Hematopoietic multipotent progenitor cell treated with erythropoietin and hydrocortisone succinate and interleukin-3 and kit ligand, for 17 days (in vitro differentiated cells): ENCODE measurements around the gene HMGB1.
"Not testable (repeated sequence)": the region's sequence is repeated elsewhere in the genome, so short reads cannot be mapped to it uniquely, and the experiment has no call there.

Experiments used
- DNase-seq: peaks from one replicate; pipeline ENCODE4 v3.0.0-alpha.2; 2015; ENCODE audit warnings: low spot score

The HMGB1 gene

DNA sequence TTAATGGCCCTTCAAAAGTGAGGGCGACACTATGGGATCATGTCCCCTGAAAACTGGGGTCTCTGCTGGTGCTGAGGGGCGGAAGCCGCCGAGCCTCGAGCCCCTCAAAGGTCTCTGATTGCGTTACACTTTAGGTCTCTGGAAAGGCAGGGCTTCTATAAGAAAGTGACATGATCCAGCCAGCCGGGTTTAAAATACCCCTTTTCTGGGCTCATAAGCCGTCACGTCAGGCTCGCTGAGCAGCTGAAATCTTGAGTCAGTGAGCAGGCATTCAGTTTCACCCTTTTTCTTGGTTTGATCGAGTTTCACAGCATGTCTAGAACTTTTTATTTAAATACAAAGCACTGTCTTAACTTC is 600 bp upstream of the HMGB1 start:
- DNase-seq = no peak

DNA sequence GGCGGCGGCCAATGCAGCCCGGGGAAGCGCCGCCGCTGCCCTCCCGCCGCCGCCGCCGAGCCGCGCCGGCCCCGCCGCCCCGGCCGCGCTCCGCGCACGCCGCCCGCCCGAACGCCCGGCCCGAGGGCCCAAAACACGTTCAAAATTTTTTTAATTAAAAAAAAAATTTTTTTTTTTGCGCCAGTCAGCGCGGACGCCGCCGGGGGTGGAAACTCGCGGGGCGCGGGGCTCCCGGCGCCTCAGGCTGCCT is 468 bp downstream of the HMGB1 start:
- DNase-seq = no peak

DNA sequence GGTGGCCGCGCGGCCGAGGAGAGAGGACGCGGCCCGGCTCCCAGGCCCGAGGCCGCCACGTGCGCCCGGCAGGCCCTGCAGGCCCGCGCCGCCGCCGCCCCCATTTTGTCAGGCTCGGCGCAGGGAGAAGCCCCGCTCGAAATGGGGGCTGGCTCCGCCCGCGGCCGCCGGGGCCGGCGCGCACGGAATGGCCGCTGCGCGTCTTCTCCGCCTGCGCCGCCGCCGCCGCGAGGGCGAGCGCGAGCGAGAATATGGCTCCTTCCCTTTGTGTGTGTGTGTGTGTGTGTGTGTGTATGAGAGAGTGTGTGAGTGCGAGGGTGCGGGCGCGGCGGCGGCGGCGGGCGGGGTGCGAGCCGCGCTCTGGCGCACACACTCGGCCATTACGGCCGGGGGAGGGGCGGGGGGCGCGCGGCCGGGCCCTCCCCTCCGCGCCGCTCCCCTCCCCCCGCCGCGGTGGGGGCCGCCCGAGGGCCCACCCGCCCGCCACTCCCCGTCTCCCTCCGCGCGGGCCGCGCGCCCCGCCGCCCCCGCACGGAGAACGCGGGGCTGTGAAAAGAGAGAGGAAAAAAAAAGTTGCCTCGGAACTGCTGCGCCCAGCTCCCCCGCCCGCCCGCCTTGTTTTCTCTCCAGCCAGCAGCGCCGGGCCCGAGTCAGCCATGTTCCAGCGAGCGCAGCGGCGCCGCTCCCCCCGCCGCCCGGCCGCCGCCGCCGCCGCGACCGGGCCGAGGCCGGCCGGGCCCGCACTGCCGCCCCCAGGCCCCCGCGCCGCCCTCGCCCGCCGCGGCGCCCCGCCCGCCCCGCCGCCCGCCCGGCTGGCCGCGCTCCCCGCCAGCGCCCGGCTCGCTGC is 1.0 kb downstream of the HMGB1 start:
- DNase-seq = peak; percentile 61

DNA sequence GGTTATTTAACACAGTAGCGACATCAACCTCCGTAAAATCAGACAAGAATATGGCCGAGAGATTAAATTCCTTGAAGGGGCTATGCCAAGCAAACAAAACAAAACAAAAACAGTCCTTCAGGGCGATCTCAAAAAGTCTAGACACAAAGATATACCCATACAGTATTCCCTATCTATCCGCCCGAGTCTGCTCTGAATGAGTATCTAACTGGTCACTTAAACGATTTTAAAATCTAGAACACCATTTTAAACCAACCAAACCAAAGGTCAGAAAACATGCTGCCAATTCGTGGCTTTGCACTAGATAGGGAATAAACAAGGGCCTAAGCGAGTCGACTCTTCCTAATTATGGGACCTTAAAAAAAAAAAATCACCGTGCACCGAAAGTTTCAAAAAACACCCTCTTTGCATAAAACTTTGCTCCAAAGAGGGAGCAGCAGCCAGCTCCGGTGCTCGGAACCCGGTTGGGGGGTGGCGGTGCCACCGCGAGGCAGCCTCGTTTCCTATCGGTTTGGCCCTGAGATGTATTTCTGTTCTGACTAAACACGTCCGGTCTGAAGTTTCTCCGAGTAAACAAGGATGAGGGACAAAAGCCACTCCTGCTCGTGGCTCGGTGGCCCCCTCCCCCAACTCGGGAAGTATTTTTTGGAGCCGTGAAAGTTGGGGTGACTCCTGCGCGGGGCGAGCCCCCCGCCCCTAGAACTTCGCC is 1.8 kb downstream of the HMGB1 start:
- DNase-seq = peak; percentile 70

DNA sequence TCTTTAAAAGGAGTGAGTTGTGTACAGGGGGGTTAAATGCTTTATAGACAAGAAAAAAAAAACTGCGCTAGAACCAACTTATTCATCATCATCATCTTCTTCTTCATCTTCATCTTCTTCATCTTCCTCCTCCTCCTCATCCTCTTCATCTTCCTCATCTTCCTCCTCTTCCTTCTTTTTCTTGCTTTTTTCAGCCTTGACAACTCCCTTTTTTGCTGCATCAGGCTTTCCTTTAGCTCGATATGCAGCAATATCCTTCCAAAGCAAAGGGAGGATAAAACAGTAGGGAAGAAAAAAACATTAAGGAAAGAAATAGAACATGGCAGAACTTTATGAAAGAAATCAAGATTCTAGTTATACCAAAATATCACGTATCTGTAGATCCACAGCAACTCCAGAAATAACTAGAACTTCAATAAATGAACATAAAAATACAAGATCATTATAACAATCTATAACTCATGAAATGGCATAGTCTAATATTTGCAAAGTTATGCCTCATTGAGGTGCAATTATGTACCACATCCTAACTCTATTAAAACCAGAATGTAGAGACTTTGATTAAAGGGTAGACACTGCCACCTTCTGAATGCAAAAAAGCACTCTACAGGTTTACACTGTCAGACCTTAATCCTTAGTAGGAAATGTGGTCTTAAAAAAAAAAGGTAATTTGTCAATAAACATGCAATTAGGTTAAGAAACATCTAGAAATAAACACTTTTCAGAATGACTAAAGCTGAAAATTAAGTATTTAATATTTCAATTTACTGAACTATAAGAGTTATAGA is 4.3 kb downstream of the HMGB1 start:
- DNase-seq = peak; percentile 59

DNA sequence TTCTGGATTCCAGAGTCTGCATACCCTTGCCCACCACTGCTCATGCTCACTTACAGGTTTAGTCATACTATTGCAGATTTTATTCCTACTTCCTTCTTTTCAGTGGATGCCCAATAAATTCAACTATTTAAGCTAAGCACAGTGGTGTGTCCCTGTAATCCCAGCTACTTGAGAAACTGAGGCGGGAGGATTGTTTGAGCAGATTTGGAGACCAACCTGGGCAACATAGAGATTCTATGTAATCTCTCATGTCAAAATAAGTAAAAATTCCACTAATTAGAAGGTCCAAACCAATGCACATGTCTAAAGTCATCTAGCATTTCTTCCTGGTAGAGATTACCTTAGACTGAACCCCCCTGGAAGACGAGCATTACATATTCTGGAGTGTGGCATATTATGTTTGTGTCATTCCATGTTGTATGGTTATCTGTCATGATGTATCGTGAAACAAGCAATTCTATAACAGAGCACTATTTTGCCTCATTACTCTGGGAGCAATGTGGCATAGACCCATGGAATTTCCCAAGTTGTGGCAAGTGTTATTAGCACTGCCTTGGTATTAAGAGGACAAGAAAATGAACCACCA is 8.3 kb downstream of the HMGB1 start:
- no peak for DNase-seq

DNA sequence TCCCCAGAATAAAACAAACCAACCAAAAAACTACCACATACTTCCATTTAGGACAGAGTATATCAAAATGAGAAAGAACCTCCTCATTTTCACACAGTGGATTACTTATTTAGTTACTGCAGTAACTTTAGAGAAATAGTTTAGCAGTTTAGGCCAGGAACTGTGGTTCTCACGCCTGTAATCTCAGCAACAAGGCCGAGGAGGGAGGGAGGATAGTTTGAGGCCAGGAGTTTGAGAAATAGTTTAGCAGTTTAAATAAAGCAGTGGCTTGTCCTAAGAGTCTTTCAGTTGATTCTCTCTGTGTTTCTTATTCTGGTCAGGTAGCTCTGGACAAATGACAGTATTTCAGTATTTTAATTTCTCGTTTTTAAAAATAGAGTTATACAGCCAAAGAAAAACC is 9.4 kb downstream of the HMGB1 start:
- no peak for DNase-seq

DNA sequence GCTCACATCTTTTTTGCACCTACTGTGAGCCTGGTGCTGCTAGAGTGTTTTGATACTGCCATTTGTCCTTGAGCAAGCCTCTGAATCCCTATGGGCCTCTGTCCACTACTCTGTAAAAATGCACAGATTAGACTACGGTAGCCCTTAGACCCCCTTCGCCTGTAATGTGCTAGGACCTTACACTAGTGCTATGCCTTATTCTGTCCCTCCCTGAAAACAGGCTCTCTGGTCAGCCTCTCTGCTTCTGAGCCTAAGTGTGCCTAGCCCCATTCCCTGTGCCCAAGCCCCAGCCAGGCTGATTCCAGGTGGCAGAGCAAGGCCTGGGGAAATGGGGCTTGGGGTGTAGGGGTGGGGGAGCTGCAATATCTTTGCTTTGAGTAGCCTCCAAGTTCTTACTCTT is 10.7 kb downstream of the HMGB1 start:
- DNase-seq = no peak

DNA sequence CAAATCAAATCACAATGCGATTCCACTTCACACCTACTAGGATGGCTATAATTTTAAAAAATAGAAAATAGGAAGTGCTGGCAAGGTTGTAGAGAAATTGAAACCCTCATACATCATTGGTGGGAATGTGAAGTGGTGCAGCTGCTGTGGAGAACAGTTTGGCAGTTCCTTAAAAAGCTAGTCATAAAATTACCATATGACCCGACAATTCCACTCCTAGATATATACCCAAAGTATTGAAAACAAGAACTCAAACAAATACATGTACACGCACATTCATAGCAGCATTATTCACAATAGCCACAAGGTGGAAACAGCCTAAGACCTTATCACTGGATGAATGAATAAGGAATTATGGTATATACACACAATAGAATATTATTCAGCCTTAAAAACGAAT is 12.0 kb downstream of the HMGB1 start:
- DNase-seq = no peak

DNA sequence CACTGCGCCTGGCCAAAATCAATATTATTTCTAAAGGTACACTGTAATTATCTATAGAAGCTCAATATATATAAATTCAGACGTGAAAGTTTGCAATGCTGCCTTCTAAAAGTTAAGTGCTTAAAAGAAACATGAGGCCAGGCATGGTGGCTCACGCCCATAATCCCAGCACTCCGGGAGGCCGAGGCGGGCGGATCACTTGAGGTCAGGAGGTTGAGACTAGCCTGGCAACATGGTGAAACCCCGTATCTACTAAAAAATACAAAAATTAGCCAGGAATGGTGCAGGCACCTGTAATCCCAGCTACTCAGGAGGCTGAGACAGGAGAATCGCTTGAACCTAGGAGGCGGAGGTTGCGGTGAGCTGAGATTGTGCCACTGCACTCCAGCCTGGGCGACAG is 14.3 kb downstream of the HMGB1 start:
- not testable (repeated sequence) for DNase-seq

DNA sequence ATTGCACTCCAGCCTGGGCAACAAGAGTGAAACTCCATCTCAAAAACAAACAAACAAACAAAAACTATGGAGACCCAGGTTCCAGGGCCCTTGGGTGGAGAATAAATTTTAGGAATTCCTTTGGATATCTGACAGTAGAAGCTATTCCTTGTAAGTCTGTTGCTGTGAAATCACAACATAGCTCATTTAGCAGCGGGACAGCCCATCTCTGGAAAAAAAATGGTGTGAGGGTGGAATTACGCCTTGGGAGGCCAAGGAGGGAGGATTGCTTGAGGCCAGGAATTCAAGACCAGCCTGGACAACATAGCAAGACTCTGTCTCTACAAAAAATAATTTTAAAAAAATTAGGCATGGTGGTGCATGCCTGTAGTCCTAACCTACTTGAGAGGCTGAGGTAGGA is 15.7 kb downstream of the HMGB1 start:
- no peak for DNase-seq

DNA sequence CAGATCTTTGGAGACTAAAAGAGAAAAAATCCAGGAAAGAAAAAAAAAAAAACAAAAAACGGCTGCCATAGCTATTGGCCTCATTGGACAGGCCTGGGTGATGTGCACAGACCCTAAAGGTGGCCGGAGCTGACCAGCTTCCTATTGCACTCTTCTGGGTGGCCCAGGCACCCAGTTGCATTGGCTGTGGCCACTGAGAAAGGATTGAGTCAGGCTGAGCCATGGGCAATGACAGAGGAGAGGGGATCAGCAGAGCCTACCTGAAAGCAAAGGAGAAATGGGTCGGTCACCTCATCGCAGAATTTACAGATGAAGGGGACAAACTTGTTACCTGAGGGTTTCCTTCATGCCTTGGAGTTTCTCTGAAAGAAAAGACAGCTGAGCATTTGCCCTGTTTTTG is 17.3 kb downstream of the HMGB1 start:
- no peak for DNase-seq

DNA sequence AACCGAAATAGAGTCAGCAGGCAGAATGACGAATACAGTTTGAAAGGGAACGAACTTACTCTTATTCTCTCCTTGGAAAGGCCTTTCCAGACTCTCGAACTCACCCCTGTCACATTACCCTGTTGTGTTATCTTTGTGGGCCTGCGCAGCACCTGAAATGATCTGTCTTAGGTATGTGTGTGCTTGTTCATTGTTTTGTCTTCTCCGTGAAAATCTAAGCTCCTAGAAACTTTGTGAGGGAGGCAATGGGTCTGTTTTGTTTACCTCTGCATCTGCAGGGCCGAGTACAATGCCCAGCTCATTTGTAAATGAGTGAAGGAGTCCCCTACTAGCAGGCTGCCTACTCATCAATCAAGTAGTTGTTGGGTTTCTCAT is 19.6 kb downstream of the HMGB1 start:
- no peak for DNase-seq

DNA sequence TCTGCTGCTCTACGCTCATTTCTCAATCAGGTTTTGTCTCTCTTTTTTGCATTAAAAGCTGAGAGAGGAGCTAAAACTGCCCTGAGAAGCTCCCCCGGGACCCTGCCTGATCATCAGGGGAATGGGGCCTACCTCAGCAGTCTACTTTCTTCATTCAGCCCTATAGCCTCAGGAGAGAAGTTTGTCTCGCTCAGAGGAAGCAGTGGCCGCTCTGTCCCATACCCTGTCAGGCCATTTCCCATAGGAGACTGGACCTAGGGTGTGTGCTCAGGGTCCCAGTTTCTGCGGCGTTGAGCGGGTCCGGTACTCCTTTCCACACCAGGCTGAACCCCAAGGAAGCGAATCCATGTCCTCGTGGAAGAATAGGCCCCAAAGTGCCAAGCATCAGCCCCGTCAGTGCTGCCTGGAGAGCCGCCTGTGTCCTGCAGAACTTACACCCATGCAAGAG is 21.8 kb downstream of the HMGB1 start:
- DNase-seq = no peak

DNA sequence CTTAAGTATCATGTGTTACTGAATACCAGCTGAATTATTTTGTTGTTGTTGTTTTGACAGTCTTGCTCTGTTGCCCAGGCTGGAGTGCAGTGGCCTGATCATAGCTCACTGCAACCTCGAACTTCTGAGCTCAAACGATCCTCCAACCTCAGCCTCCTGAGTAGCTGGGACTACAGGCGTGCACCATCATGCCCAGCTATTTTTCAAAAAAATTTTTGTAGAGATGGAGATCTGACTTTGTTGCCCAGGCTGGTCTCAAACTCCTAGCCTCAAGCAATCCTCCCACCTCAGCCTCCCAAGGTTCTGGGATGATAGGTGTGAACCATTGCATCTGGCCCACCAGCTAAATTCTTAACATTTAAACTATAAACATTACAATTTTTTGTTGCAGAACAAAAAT is 22.2 kb downstream of the HMGB1 start:
- DNase-seq = not testable (repeated sequence)

DNA sequence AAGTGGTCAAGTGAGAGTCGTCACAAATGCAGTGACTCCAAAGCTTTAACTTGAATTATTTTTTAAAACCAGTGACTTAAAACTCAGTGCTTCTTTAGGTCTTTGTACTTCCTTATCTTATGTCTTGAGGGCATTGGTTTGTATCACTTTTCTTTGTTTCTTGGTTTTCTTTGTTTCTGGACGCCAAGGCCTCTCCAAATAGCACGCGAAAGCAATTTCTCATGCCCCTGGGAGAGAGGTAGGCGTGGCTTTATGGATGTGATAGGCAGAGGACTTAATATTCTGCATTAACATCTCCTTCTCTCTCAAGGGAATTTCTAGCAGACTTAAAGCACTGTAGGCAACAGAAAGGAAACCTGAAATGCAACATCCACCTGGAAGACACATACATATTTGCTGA is 22.8 kb downstream of the HMGB1 start:
- no peak for DNase-seq

DNA sequence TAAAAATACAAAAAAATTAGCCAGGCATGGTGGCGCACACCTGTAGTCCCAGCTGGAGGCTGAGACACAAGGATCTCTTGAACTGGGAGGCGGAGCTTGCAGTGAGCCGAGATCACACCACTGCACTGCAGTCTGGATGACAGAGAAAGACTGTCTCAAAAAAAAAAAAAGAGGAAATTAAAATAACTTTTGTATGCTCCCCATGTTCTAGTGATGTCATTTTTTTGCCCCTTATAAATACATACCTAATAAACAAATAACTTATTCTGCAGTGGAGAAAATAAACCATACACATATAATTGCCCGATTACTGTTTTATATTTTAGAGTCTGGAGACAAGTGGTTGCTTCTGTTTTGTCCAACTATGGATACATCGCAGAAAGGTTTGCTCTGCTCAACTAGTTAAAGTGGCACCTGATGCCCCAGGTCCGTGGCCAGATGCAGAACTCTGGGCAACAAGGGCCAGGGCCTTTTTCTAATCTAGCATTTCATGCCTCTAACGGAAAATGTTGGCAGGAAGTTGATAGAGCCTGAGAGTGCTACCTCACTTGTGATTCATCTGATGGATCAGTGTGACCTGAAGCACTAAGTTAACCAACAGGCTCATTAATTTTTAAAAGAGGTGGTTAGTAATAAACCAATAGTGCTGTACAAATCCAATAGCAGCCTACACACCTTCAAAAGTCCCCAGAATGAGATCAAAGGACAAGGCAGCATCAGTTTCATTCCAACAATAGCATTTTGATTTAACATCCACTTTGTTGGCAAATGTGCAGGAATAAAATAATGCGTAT is 24.6 kb downstream of the HMGB1 start:
- DNase-seq = no peak

DNA sequence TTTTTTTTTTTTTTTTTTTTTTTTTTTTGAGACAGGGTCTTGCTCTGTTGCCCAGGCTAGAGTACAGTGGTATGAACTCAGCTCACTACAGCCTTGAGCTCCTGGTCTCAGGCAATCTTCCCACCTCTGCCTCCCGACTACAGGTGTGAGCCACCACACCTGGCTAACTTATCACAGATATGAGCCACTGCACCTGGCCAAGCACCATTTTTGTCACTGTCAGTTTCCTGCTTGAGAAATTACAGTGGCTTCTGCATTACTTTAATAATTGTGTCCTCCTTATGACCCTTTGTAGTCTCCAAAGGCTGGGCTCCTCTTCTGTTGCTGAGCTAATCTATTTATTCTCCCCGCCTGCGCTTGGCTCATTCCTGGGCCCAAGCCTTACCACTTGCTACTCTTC is 27.4 kb downstream of the HMGB1 start:
- no peak for DNase-seq

DNA sequence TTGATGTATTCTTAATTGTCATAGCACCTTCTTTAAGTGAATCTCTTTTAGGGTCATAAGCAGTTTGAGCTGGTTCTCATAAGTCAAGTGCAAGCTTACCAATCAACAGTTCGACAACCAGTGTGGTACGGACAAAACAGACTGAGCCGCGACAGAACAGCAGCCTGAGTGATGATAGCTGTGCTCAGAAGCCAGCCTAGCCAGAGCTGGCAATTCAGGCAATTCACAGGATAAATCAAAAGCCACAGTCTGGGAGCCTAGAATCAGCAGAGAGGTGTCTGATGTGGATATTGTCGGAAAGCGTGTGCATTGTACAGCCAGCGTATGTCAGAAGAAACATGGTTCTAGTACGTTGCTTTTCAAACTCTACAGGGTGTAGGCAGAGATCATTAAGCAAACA is 28.6 kb downstream of the HMGB1 start:
- DNase-seq = no peak

DNA sequence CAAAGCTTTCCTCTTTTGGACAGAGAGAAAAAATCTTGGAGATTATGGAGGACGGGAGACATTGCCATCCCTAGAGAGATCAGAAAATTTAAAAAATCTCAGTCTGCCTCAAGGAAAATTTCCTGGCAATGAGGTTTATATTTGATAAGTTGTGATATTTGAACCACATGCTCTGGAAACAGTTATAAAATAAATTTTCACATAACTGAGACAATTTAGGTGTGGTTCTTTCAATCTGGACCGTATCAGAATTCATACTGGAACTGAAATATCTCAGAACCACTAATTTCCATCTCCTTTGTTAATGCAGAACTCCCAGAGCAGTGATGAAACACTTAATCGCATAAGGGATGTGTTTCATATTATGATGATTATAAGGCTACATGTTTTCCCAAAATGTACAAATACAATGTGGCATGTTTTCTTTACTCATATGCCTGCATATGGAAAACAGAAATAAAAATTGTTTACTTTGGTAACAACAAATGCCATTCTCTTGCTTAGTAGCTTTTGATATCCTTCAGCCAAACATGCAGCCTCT is 29.8 kb downstream of the HMGB1 start:
- no peak for DNase-seq

DNA sequence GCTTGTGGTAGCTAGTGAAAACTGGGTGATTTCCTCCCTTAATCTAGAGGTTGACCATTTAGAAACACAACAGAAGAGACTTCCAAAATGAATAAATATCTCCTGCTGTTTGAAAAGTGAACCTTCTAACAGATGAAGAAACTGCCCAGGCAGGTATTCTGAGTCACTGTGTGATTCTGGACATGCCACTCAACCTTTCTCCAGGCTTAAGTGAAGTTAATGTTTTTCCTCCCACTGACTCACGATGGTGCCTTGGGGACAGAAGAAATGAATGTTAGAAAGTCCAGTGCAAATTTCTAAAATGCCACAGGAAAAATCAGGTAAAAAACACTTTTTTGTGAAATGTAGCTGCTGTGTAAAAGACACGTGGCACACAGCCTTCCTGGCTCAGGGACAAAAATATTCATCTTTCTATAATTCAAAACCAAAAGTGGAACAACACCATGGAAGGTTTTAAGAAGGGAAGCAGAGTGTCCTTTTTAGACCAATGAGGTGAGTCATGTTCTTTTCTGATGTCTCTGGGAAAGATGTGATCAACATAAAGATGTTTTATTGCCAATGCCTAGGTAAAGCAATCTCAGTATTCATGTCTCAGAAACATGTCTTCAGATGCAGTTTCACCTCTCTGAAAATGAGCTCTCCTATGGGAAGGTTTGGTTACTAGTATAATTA is 34.3 kb downstream of the HMGB1 start:
- no peak for DNase-seq
